ENCODE data around the gene ABCC5. TPM values are rescaled to one million over a fixed set of nuclear protein-coding genes. Genes with fewer than 3 reads are reported as not detected.
A peak's percentile ranks its signal among the peaks of the same experiment; 100 is the strongest.

Gene ABCC5
- total RNA-seq, 1 experiment from 2014 or later = 29.1 TPM

- peak; percentile 65 for TF ChIP-seq MAX (CRISPR knock-in tag; IDR thresholded peaks at IDR 0.05)
- TF ChIP-seq ATF3 (CRISPR knock-in tag; conservative IDR thresholded peaks at IDR 0.05) = no peak
- no peak for TF ChIP-seq RORB (CRISPR knock-in tag; IDR thresholded peaks at IDR 0.05)
- TF ChIP-seq HMGA2 (CRISPR knock-in tag; IDR thresholded peaks at IDR 0.05) = no peak
- no peak for TF ChIP-seq CREB1 (CRISPR knock-in tag; IDR thresholded peaks at IDR 0.05)
- TF ChIP-seq MXD4 (CRISPR knock-in tag; IDR thresholded peaks at IDR 0.05; ENCODE audit: borderline replicate concordance) = no peak
- no peak for TF ChIP-seq JAZF1 (CRISPR knock-in tag; IDR thresholded peaks at IDR 0.05)
- TF ChIP-seq FOXP4 (CRISPR knock-in tag; IDR thresholded peaks at IDR 0.05) = no peak
- no peak for TF ChIP-seq IRF2 (CRISPR knock-in tag; IDR thresholded peaks at IDR 0.05; ENCODE audit: borderline replicate concordance, low read depth)
- TF ChIP-seq GRHL2 (CRISPR knock-in tag; IDR thresholded peaks at IDR 0.05; ENCODE audit: insufficient replicate concordance, severe bottlenecking) = no peak
- no peak for TF ChIP-seq ATF1 (CRISPR knock-in tag; IDR thresholded peaks at IDR 0.05)
- TF ChIP-seq ZSCAN18 (CRISPR knock-in tag; IDR thresholded peaks at IDR 0.05) = no peak
- TF ChIP-seq STAT6 (CRISPR knock-in tag; conservative IDR thresholded peaks at IDR 0.05; ENCODE audit: low read depth) = no peak
These were observed at the start of gene ABCC5 (continued) for GRCh38 chr3:184017672-184018423.

GRCh38 chr3:184066211-184066610 is 48.5 kb upstream of the ABCC5 start:
- ATAC-seq = no peak
- POLR2A ChIA-PET = no interaction called here

More at GRCh38 chr3:184066211-184066610, 48.5 kb upstream of the ABCC5 start:
- no peak overlapping the region for H3K27ac Mint-ChIP-seq
- H3K36me3 Mint-ChIP-seq = peaks cover 8% of the 10 kb centered on the region
- H3K27me3 Mint-ChIP-seq (ENCODE audit: low read depth) = no peaks in the 10 kb centered on the region; the same call in 1 of the 2 replicates
- CTCF ChIA-PET = no interaction called here
- peaks cover 9% of the 10 kb centered on the region for H3K9me3 Mint-ChIP-seq
- DNase-seq (ENCODE audit: low spot score) = no peak
- no peaks in the 10 kb centered on the region for H3K4me1 Mint-ChIP-seq
- H3K4me3 Mint-ChIP-seq = no peak overlapping the region
- no peak for TF ChIP-seq NR2C2 (CRISPR knock-in tag; IDR thresholded peaks at IDR 0.05)
- TF ChIP-seq TEAD1 (CRISPR knock-in tag; IDR thresholded peaks at IDR 0.05) = no peak
- no peak for TF ChIP-seq MLX (CRISPR knock-in tag; IDR thresholded peaks at IDR 0.05)
- TF ChIP-seq JAZF1 (CRISPR knock-in tag; IDR thresholded peaks at IDR 0.05) = no peak
- TF ChIP-seq GRHL2 (CRISPR knock-in tag; IDR thresholded peaks at IDR 0.05; ENCODE audit: insufficient replicate concordance, severe bottlenecking) = no peak

All from WTC11 (cell line).